ENCODE measurements around the gene LITAFD. TPM values are rescaled to one million over a fixed set of nuclear protein-coding genes. Genes with fewer than 3 reads are reported as not detected.

LITAFD gene
- total RNA-seq, 1 experiment from 2014 or later, result not detected

- Histone ChIP-seq H3K27ac (no peak overlapping the region), H2AFZ (no peak overlapping the region), H3K79me2 (ENCODE audit: low read depth) (no peaks in the 10 kb centered on the region), H3K9me3 (ENCODE audit: insufficient read depth, low read depth) (no peaks in the 10 kb centered on the region), H3K4me3 (no peak overlapping the region), H3K4me1 (replicated peaks; ENCODE audit: insufficient read depth) (peaks cover 22% of the 10 kb centered on the region), H3K4me2 (no peak overlapping the region), H3F3A (ENCODE audit: insufficient read depth, low read depth) (peaks cover 28% of the 10 kb centered on the region), H3K27me3 (ENCODE audit: insufficient read depth, low read depth) (no peaks in the 10 kb centered on the region), H3K36me3 (ENCODE audit: low read depth) (0 out of 2 replicates have a peak, but pooled peaks cover 7% of the 10 kb centered on the region), H4K20me1 (ENCODE audit: insufficient read depth) (peaks cover 4% of the 10 kb centered on the region; the same call in 1 of the 2 replicates), H3K9me2 (ENCODE audit: insufficient read depth) (no peaks in the 10 kb centered on the region)
- no peak for TF ChIP-seq CTCF (conservative IDR thresholded peaks at IDR 0.05)
- TF ChIP-seq EZH2 (IDR thresholded peaks at IDR 0.05; ENCODE audit: low read depth), result no peak
- POLR2A ChIA-PET (ENCODE audit: unreplicated experiment), result no interaction called here
- CTCF ChIA-PET, result no interaction called here
- intact Hi-C loops (cut with micrococcal nuclease; ENCODE audit: unreplicated experiment), result no loop called here
- no TSS peak for BruUV-seq (replicated peaks)
- DNase-seq, result no peak
These were observed 5.9 kb downstream of the LITAFD start for GRCh38 chr16:8887952-8888560.

- H3K4me2 ChIP-seq, result no peak overlapping the region
- no peak overlapping the region for H3K27ac ChIP-seq
- TF ChIP-seq CTCF (conservative IDR thresholded peaks at IDR 0.05), result no peak
- TF ChIP-seq EZH2 (IDR thresholded peaks at IDR 0.05; ENCODE audit: low read depth), result no peak
- H3K4me1 ChIP-seq (replicated peaks; ENCODE audit: insufficient read depth), result peaks cover 22% of the 10 kb centered on the region
- H3K79me2 ChIP-seq (ENCODE audit: low read depth), result no peaks in the 10 kb centered on the region
- ChIA-PET POLR2A (ENCODE audit: unreplicated experiment) (interaction anchor here (0.5 kb wide), 1 partner anchor 72 kb away, joined by 5 read pairs; no protein-coding TSS in a partner anchor), CTCF (interaction anchor here (1.4 kb wide), 1 partner anchor 120 kb away, joined by 5 read pairs; no protein-coding TSS in a partner anchor)
- no peaks in the 10 kb centered on the region for H3K27me3 ChIP-seq (ENCODE audit: insufficient read depth, low read depth)
- H2AFZ ChIP-seq, result no peak overlapping the region
- no peak overlapping the region for H3K4me3 ChIP-seq
- peaks cover 37% of the 10 kb centered on the region for H3F3A ChIP-seq (ENCODE audit: insufficient read depth, low read depth)
- no peaks in the 10 kb centered on the region for H3K9me3 ChIP-seq (ENCODE audit: insufficient read depth, low read depth)
- intact Hi-C loops (cut with micrococcal nuclease; ENCODE audit: unreplicated experiment), result no loop called here
- no TSS peak for BruUV-seq (replicated peaks)
- H3K36me3 ChIP-seq (ENCODE audit: low read depth), result 0 out of 2 replicates have a peak, but pooled peaks cover 9% of the 10 kb centered on the region
- peaks cover 4% of the 10 kb centered on the region for H4K20me1 ChIP-seq (ENCODE audit: insufficient read depth)
- peak in 1 of 2 experiments; percentile 30 for DNase-seq
- H3K9me2 ChIP-seq (ENCODE audit: insufficient read depth), result no peaks in the 10 kb centered on the region
These were observed 7.1 kb downstream of the LITAFD start for GRCh38 chr16:8888951-8889892.

GRCh38 chr16:8889893-8890548 lies 7.9 kb downstream of the LITAFD start:
- Histone ChIP-seq H3K9me2 (ENCODE audit: insufficient read depth) (no peaks in the 10 kb centered on the region), H3K4me1 (replicated peaks; ENCODE audit: insufficient read depth) (peaks cover 18% of the 10 kb centered on the region), H3K4me3 (no peak overlapping the region), H2AFZ (no peak overlapping the region), H3K79me2 (ENCODE audit: low read depth) (no peaks in the 10 kb centered on the region), H3F3A (ENCODE audit: insufficient read depth, low read depth) (peaks cover 38% of the 10 kb centered on the region), H3K27ac (no peak overlapping the region), H3K36me3 (ENCODE audit: low read depth) (peaks cover 13% of the 10 kb centered on the region; the same call in 1 of the 2 replicates), H3K4me2 (no peak overlapping the region), H4K20me1 (ENCODE audit: insufficient read depth) (peaks cover 7% of the 10 kb centered on the region), H3K9me3 (ENCODE audit: insufficient read depth, low read depth) (no peaks in the 10 kb centered on the region), H3K27me3 (ENCODE audit: insufficient read depth, low read depth) (no peaks in the 10 kb centered on the region)
- CTCF ChIA-PET, result interaction anchor here (1.4 kb wide), 1 partner anchor 119 kb away, joined by 5 read pairs; no protein-coding TSS in a partner anchor
- intact Hi-C loops (cut with micrococcal nuclease; ENCODE audit: unreplicated experiment), result no loop called here
- BruUV-seq (replicated peaks), result no TSS peak
- TF ChIP-seq CTCF (conservative IDR thresholded peaks at IDR 0.05), result no peak
- no peak for DNase-seq
- POLR2A ChIA-PET (ENCODE audit: unreplicated experiment), result no interaction called here
